Measurements from ENCODE around the gene LRRC43.

Gene LRRC43

DNA sequence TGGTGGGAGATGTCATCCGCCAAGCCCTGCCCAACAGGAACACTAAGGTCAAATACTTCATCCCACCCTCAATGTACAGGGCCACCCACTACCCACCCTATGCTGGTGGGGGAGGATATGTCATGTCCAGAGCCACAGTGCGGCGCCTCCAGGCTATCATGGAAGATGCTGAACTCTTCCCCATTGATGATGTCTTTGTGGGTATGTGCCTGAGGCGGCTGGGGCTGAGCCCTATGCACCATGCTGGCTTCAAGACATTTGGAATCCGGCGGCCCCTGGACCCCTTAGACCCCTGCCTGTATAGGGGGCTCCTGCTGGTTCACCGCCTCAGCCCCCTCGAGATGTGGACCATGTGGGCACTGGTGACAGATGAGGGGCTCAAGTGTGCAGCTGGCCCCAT, 24.1 kb downstream of the LRRC43 start:
- Histone ChIP-seq H3K27ac (ENCODE audit: poor library complexity, severe bottlenecking) (no peak overlapping the region), H3K4me1 (ENCODE audit: insufficient read depth, poor library complexity, severe bottlenecking) (no peaks in the 10 kb centered on the region), H3K27me3 (ENCODE audit: insufficient read depth, poor library complexity, severe bottlenecking) (no peaks in the 10 kb centered on the region), H3K9me3 (ENCODE audit: severe bottlenecking) (no peaks in the 10 kb centered on the region), H3K4me3 (ENCODE audit: severe bottlenecking) (no peak overlapping the region), H3K36me3 (ENCODE audit: low read depth) (peaks cover 44% of the 10 kb centered on the region)
- ATAC-seq (ENCODE audit: low read depth) (no peak), DNase-seq (ENCODE audit: low spot score) (no peak)
- TF ChIP-seq, protein P1, sequence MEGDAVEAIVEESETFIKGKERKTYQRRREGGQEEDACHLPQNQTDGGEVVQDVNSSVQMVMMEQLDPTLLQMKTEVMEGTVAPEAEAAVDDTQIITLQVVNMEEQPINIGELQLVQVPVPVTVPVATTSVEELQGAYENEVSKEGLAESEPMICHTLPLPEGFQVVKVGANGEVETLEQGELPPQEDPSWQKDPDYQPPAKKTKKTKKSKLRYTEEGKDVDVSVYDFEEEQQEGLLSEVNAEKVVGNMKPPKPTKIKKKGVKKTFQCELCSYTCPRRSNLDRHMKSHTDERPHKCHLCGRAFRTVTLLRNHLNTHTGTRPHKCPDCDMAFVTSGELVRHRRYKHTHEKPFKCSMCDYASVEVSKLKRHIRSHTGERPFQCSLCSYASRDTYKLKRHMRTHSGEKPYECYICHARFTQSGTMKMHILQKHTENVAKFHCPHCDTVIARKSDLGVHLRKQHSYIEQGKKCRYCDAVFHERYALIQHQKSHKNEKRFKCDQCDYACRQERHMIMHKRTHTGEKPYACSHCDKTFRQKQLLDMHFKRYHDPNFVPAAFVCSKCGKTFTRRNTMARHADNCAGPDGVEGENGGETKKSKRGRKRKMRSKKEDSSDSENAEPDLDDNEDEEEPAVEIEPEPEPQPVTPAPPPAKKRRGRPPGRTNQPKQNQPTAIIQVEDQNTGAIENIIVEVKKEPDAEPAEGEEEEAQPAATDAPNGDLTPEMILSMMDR (IDR thresholded peaks at IDR 0.05; ENCODE audit: poor library complexity, severe bottlenecking): no peak

DNA sequence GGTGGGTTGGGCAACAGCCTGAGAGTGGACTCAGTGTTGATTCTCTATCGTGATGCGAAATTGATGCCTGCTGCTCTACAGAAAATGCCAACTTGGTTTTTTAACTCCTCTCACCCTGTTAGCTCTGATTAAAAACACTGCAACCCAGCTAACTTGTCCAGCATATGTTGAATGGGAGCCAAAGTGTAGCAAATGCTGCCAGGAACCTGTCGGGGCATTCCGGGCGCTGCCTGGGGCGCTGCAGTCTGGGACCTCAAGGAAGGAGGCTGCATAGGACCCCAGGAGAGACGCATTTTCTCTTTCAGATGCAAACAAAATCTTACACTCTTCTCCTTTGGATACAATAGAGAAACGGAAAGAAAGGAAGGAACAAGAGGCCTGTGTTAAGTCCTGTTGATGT, 24.5 kb downstream of the LRRC43 start:
- peaks cover 48% of the 10 kb centered on the region for H3K36me3 ChIP-seq (ENCODE audit: low read depth)
- ATAC-seq (ENCODE audit: low read depth) (no peak), DNase-seq (ENCODE audit: low spot score) (no peak)
- TF ChIP-seq, protein P1 (IDR thresholded peaks at IDR 0.05; ENCODE audit: poor library complexity, severe bottlenecking): no peak
- no peak overlapping the region for H3K4me3 ChIP-seq (ENCODE audit: severe bottlenecking)
- H3K9me3 ChIP-seq (ENCODE audit: severe bottlenecking): no peaks in the 10 kb centered on the region
- H3K4me1 ChIP-seq (ENCODE audit: insufficient read depth, poor library complexity, severe bottlenecking): no peaks in the 10 kb centered on the region
- no peak overlapping the region for H3K27ac ChIP-seq (ENCODE audit: poor library complexity, severe bottlenecking)
- H3K27me3 ChIP-seq (ENCODE audit: insufficient read depth, poor library complexity, severe bottlenecking): no peaks in the 10 kb centered on the region

DNA sequence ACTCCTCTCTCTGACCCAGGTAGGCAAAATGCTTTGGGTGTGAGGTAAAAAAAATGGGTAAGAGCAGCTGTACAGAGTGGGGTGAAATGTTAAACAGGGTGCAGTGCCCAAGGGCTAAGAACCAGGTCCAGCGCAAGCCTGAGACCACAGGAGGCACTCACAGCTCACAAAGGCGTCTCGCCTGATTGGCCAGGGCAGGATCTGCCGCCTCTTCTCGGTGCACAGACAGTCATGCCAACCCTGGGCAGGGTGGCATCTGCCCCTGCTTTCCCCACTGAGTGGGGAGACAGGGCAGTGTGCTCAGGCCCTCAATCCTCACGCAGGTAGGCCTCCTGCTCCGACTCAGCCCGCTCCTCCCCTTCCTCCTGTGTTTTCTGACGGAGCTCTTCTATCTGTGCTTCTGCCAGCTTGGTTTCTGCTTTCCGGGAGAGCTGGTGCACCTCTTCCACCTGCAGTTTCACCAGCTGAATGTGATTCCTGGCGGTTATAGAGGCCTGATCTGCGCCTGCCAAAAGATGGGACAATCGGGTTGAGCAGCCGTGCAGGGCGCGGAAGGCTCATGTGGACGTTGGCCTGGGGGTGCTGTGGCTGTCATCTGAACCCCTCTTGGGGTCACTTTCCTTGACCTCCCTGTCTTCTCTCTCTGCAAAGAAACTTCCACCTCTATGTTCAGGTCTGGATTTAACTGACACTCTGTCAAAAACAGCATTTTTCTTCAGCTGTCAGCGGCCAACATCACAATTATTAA, 25.3 kb downstream of the LRRC43 start:
- Histone ChIP-seq H3K27me3 (ENCODE audit: insufficient read depth, poor library complexity, severe bottlenecking) (no peaks in the 10 kb centered on the region), H3K27ac (ENCODE audit: poor library complexity, severe bottlenecking) (no peak overlapping the region), H3K4me3 (ENCODE audit: severe bottlenecking) (no peak overlapping the region), H3K4me1 (ENCODE audit: insufficient read depth, poor library complexity, severe bottlenecking) (no peaks in the 10 kb centered on the region), H3K36me3 (ENCODE audit: low read depth) (peaks cover 54% of the 10 kb centered on the region), H3K9me3 (ENCODE audit: severe bottlenecking) (no peaks in the 10 kb centered on the region)
- TF ChIP-seq, protein P1 (IDR thresholded peaks at IDR 0.05; ENCODE audit: poor library complexity, severe bottlenecking): no peak
- no peak for ATAC-seq (ENCODE audit: low read depth)
- no peak for DNase-seq (ENCODE audit: low spot score)

DNA sequence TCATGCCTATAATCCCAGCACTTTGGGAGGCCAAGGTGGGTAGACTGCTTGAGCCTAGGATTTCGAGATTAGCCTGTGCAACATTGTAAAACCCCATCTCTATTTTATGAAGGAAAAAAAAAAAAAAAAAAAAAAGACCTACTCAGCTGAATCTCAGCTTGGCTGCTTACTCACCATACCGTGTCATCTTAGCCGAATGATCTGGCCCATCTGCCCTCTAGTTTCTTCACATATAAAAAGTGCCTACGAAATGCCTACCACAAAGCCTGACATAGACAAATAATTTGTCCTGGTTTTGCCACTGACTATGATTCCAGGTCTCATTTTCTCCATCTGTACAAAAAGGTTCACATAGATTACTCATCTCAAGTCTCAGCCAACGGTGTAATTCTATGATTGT, 32.8 kb downstream of the LRRC43 start:
- no peak overlapping the region for H3K27ac ChIP-seq (ENCODE audit: poor library complexity, severe bottlenecking)
- no peaks in the 10 kb centered on the region for H3K4me1 ChIP-seq (ENCODE audit: insufficient read depth, poor library complexity, severe bottlenecking)
- H3K36me3 ChIP-seq (ENCODE audit: low read depth): peaks cover 89% of the 10 kb centered on the region
- no peaks in the 10 kb centered on the region for H3K9me3 ChIP-seq (ENCODE audit: severe bottlenecking)
- DNase-seq (ENCODE audit: low spot score): no peak
- TF ChIP-seq, protein P1 (IDR thresholded peaks at IDR 0.05; ENCODE audit: poor library complexity, severe bottlenecking): no peak
- no peak for ATAC-seq (ENCODE audit: low read depth)
- no peaks in the 10 kb centered on the region for H3K27me3 ChIP-seq (ENCODE audit: insufficient read depth, poor library complexity, severe bottlenecking)
- H3K4me3 ChIP-seq (ENCODE audit: severe bottlenecking): no peak overlapping the region

DNA sequence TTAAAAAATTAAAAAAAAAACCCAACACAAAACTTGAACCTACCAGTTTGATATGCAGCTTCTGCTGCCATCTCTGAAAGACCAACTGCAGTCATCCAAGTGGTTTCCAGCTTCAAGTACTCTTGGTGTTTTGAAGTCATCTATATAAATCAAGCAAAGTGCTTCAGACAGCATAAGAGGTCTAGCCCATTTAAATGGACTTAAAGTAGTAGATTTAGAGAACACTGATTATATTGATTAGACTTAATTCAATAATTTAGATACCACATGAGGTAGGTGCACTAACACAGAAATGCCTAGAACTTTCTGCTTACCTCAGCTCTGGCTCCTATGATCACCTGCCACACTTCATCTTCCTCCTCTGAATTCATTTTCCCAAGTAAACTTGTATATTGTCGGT, 33.5 kb downstream of the LRRC43 start:
- Histone ChIP-seq H3K27ac (ENCODE audit: poor library complexity, severe bottlenecking) (no peak overlapping the region), H3K27me3 (ENCODE audit: insufficient read depth, poor library complexity, severe bottlenecking) (no peaks in the 10 kb centered on the region), H3K4me1 (ENCODE audit: insufficient read depth, poor library complexity, severe bottlenecking) (no peaks in the 10 kb centered on the region), H3K4me3 (ENCODE audit: severe bottlenecking) (no peak overlapping the region), H3K9me3 (ENCODE audit: severe bottlenecking) (no peaks in the 10 kb centered on the region), H3K36me3 (ENCODE audit: low read depth) (peaks cover 92% of the 10 kb centered on the region)
- ATAC-seq (ENCODE audit: low read depth) (no peak), DNase-seq (ENCODE audit: low spot score) (no peak)
- TF ChIP-seq, protein P1 (IDR thresholded peaks at IDR 0.05; ENCODE audit: poor library complexity, severe bottlenecking): no peak
